ENCODE data around the gene BST2.

Gene BST2

DNA sequence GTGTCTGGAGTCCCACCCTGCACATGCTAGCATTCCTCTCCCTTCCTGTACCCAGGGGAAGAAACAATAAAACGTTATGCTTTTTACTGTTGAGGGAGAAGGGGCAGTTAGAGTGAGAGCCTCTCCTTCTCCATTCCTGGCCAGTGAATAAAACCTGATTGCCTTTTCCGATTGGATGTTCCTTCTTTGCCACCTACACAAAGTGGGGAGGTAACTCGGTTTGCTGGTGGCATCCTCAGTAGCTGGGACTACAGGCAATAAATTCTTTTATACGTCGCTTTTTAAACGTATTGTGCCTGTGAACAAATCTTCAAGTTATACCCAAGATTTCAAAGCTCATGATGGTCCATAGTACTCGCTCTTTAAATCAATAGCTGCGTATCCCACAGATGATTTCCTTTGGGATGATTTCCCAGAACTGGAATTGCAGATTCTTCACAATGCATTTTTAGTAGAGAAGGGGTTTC is 13.8 kb upstream of the BST2 start:
- DNase-seq, result no peak

DNA sequence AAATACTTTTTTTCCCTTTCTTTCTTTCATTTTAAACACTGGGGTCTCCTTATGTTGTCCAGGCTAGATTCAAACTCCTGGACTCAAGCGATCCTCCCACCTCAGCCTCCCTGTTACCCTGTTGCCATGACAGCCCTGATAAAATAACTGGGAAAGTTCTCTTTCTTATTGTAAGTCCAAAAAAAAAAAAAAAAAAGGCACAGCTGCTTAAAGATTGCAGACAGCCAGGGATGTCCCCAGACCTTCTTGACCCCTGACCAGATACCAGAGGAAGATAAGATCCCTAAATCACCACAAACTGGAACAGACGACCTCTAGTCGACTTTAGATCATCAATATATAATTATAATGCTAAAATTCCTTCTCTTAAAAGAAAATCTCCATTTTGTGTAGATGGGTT is 13.3 kb upstream of the BST2 start:
- DNase-seq, result no peak

DNA sequence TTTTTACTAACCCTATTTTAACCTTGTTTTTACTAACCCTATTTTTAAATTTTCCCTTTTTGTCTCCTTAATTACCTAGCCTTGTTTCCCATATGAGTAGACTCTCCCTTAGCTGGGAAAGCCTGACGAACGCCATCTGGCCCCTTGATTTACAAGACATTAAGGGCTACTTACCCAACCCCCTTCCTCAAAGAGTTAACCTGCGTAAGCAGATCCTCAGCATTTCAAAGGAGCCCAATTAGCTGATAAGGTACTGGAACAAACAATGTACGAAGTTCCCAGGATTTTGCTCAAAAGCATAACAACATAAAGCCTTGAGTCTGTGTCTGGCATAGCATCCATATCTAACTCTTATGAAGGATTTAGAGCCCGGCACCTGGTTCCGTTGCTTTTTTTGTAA is 9.7 kb upstream of the BST2 start:
- DNase-seq, result no peak

- no peak for DNase-seq
These were observed 8.7 kb upstream of the BST2 start for GRCh38 chr19:17414097-17414496.

DNA sequence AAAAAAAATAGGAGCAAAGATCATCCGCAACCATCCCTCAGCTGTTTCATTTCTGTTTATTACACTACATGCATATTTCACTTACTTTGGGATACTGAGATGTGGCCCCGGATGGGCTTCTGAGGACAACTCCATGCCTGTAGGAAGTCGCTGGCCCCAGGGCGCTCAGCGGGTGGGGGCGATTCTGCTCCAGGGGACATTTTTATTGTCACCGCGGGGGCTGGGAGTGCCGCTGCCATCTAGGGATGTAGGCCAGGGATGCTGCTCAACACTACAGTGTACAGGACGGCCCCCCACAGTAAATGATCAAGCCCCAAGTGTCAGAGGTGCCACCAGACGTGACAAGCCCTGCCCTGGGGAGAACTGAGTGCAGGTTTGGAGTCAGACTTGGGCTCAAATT is 6.4 kb upstream of the BST2 start:
- no peak for DNase-seq

DNA sequence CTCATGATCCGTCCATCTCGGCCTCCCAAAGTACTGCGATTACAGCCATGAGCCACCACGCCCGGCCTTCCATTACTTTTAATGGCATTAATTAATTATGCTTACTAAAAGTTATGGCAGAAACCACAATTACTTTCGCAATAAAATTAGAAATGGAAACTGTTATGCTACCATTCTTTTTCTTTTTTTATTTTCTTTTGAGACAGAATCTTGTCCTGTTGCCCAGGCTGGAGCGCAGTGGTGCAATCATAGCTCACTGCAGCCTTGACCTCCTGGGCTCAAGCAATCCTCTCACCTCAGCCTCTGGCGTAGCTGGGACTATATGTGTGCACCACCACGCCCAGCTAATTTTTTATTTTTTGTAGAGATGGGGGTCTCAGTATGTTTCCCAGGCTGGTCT is 4.6 kb upstream of the BST2 start:
- no peak for DNase-seq

DNA sequence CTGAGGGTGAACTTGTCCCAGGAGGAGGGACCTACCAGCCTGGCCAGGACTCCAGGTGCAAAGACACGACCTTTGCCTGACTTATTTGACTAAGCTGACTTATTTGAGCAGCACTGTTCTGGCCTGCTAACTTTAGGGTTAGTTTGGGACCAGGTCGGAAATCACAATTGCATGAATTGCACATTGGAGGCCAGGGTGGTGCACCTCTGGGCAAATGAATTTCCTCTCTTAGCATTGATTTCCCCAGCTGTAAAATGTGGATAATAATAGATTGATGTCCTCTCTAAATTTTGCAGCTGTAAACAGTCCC is 1.4 kb upstream of the BST2 start:
- DNase-seq, result no peak

- peak; percentile 33 for DNase-seq
These were observed 836 bp upstream of the BST2 start for GRCh38 chr19:17406046-17406886.

- DNase-seq, result no peak
These were observed 695 bp downstream of the BST2 start for GRCh38 chr19:17404621-17405249.

DNA sequence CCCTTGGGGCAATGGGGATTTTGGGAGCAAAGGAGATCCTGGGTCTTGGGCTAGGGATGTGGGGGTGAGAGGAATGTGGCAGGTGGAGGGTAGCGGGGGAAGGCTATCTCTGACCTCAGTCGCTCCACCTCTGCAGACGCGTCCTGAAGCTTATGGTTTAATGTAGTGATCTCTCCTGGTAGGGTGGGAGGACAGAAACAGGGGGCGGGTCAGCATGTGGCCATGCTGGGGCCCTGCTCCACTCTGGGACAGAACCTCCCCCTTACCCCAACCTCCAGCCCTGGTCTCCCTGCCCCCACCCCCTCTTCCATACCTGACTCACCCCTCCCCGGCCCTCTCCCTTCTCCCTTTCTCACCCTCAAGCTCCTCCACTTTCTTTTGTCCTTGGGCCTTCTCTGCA is 1.4 kb downstream of the BST2 start:
- DNase-seq, result no peak

GRCh38 chr19:17402982-17403855 is 2.2 kb downstream of the BST2 start:
- DNase-seq, result no peak

GRCh38 chr19:17401628-17402027 is 3.8 kb downstream of the BST2 start:
- no peak for DNase-seq

DNA sequence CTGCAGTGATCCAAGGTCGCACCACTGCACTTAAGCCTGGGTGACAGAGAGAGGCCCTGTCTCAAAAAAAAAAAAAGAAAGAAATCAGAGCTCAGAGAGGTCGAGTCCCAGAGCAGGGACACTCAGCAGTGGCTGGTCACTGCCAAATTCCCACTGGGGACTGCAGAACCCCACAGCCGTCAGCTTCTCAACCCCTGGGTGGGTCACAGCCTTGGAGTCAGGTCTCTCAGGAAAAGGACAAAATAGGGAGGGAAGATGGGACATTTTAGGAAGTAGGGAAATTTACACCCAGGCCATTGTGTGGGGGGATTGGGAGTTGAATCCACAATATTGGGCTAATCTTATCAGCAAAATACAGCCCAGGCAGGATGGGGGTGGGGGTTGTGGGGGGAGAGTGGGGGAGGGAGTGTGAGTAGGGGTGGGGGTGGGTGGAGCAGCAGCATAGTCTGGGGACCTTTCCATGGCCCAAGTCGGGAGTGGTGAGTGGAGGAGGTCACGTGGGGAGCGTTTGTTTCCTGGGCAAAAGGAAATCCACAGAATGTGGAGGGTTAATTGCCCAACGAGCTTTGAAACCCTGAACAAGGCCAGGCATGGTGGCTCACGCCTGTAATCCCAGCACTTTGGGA is 6.4 kb downstream of the BST2 start:
- no peak for DNase-seq

DNA sequence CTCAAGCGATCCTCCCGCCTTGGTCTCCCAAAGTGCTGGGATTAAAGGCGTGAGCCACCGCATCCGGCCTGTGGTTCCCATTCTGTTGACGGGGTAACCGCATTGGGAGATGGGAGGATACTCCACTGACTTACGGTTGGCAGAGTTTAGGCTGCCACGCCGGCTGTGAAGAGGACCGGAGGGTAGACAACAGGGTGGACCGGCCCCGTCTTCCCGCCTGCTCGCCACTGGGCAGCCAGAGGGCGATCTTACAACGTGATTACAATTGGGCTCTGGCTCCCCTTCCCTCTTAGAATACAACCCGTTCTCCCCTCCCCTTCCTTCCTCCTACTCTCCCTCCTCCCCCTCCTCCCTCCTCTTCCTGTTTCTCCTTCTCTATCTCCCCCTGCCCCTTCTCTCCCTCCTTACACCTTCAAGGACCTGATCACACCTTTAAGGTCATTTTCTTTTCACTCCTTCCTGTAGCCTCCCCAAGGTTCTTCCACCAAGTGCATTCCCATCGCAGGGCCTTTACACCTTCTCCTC is 10.5 kb downstream of the BST2 start:
- peak; percentile 20 for DNase-seq

GRCh38 chr19:17393914-17394313 is 11.5 kb downstream of the BST2 start, which contains the start of gene CCDC194:
CCDC194 (minus strand) TSS chr19:17394196; CDS start chr19:17394158, 38 bp downstream.
- no peak for DNase-seq

DNA sequence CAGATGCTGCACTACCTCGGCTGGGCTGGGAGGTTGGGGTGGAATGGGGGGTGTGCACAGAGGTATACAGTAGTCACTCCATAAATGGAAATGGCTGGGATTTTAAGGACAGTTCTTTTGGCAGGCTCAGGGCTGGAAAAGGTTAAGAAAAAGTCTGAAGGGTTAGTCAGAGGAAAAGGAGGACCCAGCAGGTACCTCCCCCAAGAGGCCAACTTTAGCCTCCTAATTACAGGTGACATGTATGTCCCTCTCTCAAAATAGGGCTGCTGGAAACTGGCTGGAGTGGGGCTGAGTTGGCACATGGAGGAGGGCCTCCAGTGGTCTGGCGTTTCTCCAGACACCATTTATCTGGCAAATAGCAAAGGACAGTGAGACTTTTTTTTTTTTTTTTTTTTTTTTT is 12.4 kb downstream of the BST2 start:
- DNase-seq, result no peak

DNA sequence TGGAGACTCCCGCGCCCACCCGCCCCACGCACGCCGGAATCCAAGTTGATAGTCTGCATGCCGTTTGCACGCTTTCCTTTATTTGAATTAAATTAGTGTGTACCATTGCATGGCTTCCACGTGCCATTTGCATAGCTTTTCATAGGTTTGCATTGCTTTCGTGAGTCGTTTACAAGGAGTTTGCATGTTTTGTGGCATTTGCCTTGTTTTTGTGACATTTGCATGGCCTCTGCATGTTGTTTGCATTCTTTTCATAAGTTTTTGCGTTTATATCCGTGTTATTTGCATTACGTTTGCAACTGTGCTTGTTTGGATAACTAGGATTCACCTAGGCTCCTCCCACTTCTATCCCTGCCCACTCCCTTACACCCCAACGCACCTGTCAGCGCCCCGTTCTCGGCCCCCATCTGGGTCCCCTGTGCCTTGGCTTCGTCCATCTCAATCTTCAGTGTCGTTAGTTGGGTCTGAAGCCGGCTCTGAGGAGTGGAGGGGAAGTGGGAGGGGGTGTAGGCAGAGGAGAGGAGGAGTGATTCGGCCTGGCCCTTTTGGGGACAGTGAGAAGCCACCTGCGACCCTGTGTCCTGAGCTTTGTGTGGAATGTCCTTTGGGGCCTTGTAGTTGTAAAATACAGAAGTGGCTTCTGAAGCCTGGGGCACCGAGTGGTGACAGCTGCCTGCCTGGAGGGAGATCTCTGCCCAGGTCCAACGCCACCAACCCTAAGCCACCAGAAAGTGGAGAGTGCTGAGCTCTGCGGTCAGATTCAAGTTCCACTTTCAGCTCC is 13.9 kb downstream of the BST2 start:
- DNase-seq, result no peak

DNA sequence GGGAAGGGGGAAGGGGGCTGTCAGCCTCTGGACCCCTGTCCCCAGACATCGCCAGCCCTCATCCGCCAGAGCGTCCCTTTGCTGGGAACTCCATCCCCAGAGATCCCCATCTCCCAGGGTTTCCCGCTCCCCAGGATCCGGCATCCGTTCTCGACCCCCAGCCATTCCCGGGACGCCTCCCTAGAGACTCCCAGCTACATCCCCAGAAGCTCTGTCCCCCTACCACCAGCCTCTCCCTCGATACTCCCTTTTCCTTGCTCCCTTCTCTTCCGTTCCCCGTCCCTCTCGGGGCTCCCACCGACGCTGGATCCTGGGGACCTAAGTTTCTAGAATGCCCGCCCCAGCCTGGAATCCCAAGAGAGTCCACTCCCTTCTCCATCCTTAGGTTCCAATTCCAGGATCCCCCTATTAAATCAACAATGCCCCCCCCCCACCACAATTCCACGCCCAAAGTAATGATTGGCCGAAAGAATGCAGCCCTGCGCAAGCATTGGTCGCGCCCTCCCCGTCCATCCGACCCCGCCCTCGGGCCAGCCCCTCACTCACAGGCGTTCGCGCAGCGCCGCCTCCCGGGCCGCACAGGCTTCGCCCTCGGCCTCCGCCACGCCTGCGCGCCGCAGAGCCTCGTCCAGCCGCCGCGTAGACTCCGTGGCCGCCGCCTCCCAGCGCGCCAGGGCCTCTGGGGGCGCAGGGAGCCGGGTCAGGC is 14.6 kb downstream of the BST2 start:
- DNase-seq, result no peak

- DNase-seq, result no peak
These were observed 15.3 kb downstream of the BST2 start for GRCh38 chr19:17389957-17390664.

DNA sequence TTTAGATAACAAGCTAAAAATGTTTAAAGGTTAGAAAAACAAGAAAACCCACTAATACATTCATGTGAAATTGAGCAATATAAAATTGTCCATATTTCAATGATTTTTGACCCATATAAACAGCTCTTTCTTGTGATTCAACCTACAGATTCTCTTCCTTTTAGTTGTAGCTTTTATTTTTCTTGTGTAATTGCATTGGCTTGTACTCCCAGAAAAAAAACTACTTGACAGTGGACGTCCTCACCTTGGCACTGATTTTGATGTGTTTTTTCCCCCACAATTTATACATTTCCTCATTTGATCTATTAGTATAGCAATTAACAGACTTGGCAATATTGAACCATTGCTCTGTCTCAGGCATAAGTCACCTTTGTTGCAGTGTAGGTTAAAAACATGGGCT is 16.1 kb downstream of the BST2 start:
- no peak for DNase-seq

Data from NK-92 treated with Interleukin-12 subunit alpha and Interleukin-12 subunit beta, amount 100 ng/mL, for 24 hours (cell line).